HFF-Myc (cell line): Measurements from ENCODE around the gene NUDT21.

Experiments
- DNase-seq: peaks from one replicate; pipeline ENCODE4 v3.0.0-alpha.2; 2011; ENCODE audit warnings: low read depth; ENCODE audit errors: extremely low read depth
- H3K4me3 ChIP-seq: replicated peaks from 2 replicates; pipeline ENCODE4 v1.5.1; 2011; ENCODE audit warnings: low read depth, mild to moderate bottlenecking, control low read depth, low read length
- TF ChIP-seq, protein P1 (sequence below): IDR thresholded peaks from 2 replicates; pipeline ENCODE4 v1.5.1; 2012; ENCODE audit warnings: mild to moderate bottlenecking, low read depth, low read length, control low read depth; ENCODE audit errors: missing control alignments

NUDT21 gene

DNA sequence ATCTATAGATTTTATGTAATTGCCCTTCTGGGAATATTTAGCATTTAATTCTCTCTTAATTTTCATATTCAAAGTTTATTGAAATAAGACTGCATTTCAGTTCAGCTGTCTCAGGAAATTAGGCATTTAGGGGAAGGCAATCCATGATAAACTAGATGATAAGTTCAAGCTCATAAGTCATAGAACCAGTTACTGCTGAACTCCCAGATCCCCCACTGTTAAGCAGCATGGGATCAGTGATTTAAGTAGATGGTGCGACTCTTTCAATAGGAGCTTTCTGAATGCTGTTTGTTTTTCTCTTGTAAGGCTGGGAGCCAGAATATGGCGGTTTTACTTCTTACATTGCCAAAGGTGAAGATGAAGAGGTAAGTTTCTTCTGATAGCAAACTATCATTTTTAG is 24.1 kb upstream of the NUDT21 start:
- no peak overlapping the region for H3K4me3 ChIP-seq
- TF ChIP-seq, protein P1, sequence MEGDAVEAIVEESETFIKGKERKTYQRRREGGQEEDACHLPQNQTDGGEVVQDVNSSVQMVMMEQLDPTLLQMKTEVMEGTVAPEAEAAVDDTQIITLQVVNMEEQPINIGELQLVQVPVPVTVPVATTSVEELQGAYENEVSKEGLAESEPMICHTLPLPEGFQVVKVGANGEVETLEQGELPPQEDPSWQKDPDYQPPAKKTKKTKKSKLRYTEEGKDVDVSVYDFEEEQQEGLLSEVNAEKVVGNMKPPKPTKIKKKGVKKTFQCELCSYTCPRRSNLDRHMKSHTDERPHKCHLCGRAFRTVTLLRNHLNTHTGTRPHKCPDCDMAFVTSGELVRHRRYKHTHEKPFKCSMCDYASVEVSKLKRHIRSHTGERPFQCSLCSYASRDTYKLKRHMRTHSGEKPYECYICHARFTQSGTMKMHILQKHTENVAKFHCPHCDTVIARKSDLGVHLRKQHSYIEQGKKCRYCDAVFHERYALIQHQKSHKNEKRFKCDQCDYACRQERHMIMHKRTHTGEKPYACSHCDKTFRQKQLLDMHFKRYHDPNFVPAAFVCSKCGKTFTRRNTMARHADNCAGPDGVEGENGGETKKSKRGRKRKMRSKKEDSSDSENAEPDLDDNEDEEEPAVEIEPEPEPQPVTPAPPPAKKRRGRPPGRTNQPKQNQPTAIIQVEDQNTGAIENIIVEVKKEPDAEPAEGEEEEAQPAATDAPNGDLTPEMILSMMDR, result no peak
- no peak for DNase-seq

DNA sequence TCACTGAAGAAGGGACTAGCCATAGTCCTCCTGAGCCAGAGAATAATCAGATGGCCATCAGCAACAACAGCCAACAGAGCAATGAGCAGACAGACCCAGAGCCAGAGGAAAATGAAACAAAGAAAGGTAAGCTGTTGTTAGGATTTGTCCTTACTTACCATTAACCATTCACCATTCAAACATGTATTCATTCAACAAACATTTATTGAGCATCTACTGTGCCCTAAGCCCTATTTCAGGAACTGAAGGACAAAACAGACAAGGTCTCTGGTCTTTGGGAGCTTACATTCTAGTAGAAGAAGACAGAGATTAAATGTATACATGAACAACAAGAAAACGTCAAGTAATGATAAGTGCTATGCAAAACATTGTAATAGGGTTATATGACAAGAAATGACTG is 19.5 kb upstream of the NUDT21 start:
- H3K4me3 ChIP-seq, result no peak overlapping the region
- TF ChIP-seq, protein P1, result no peak
- no peak for DNase-seq

DNA sequence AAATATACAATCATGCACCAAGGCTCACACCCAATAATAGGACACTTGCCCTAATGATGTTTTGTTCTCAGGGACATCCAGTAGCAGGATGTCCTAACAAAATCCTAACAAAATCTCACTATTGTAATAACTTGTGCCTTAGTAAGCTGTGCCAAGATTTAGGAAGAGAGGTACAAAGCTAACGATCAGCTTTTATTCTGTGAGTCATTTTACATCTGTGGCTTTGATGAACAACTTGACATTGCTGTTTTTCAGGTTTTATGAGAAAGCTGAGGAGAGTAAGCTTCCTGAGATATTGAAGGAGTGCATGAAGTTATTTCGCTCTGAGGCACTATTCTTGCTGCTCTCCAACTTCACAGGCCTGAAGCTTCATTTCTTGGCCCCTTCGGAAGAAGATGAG is 19.1 kb upstream of the NUDT21 start:
- TF ChIP-seq, protein P1, result no peak
- H3K4me3 ChIP-seq, result no peak overlapping the region
- DNase-seq, result no peak

GRCh38 chr16:56469748-56470147 is 18.6 kb upstream of the NUDT21 start:
- TF ChIP-seq, protein P1, result no peak
- no peak overlapping the region for H3K4me3 ChIP-seq
- no peak for DNase-seq

DNA sequence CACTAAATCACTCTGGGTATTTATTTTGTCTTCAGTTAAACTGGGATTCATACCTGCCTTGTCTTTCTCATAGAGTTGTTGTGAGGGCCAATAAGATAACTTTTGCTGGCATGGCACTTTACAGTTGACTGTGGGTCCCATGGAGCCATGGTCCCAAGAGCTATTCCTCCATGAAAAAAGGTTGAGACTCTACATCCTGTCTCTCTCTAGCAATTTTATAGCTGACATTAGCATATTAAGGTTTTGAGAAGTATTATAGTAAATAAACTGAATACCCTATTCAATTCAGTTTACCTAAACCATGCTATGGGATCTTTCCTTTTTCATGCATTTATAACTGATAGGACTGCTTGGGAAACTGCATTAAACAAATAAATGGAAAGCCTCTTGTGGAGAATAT is 17.7 kb upstream of the NUDT21 start:
- DNase-seq, result no peak
- TF ChIP-seq, protein P1, result no peak
- no peak overlapping the region for H3K4me3 ChIP-seq

GRCh38 chr16:56466344-56466743 is 15.2 kb upstream of the NUDT21 start:
- no peak for DNase-seq
- H3K4me3 ChIP-seq, result no peak overlapping the region
- TF ChIP-seq, protein P1, result no peak

DNA sequence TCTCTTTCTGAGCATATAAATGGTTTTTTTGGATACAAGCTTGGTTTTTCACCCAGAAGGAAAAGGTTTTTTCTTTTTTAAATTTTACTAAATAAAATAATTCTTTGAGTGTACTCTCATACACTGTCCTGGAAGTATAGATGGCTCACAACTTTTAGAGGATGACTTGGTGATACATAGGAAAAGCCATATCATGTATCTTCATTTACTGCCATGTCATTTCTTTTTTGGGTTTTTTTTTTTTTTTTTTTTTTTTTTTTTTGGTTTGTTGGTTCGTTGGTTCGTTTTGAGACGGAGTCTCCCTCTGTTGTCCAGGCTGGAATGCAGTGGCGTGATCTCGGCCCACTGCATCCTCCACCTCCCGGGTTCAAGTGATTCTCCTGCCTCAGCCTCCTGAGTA is 12.0 kb upstream of the NUDT21 start:
- no peak for DNase-seq
- TF ChIP-seq, protein P1, result no peak
- no peak overlapping the region for H3K4me3 ChIP-seq
